Smooth muscle cell of the coronary artery (primary cell): ENCODE measurements around the gene RHOXF2B. TPM values are rescaled to one million over a fixed set of nuclear protein-coding genes. Genes with fewer than 3 reads are reported as not detected.

ENCODE experiments used
- total RNA-seq: library from RNA; depleted of rRNA; stranded (reverse); fragments of >200 nt; gene quantifications from 2 replicates; pipeline ENCODE4 v1.2.3, GENCODE V29; 2014; ENCODE audit warnings: low replicate concordance

The RHOXF2B gene
- total RNA-seq, result under 0.01 TPM in 1 of 2 replicates, not detected in the other

GRCh38 chrX:120077590-120077989, at the start of gene RHOXF2B:
TSS of gene RHOXF2B (minus strand) at chrX:120077690. CDS start at chrX:120077552, 138 bp downstream.

GRCh38 chrX:120115438-120115963, 38.0 kb upstream of the RHOXF2B start, which contains the start of gene RHOXF1:
TSS of gene RHOXF1 (minus strand) at chrX:120115913. CDS start at chrX:120115862, 51 bp downstream.

Other genes with a start within 250 kb of the RHOXF2B start
- 1.6 and 2.0 TPM in 2 replicates for gene UPF3B, start 224.7 kb downstream of the RHOXF2B start, total RNA-seq
- 18.6 and 19.0 TPM in 2 replicates for gene RNF113A, start 206.0 kb downstream of the RHOXF2B start, total RNA-seq
- 138 and 171 TPM in 2 replicates for gene NDUFA1, start 205.9 kb downstream of the RHOXF2B start, total RNA-seq
- not detected in 2 replicates for gene AKAP14, start 181.8 kb downstream of the RHOXF2B start, total RNA-seq
- gene NKAP, start 133.9 kb downstream of the RHOXF2B start, total RNA-seq, result 1.5 and 3.8 TPM in 2 replicates
- not detected in 2 replicates for gene RHOXF1, start 38.2 kb upstream of the RHOXF2B start, total RNA-seq
- not detected in 2 replicates for gene RHOXF2, start 80.9 kb upstream of the RHOXF2B start, total RNA-seq
- gene ZBTB33, start 173.1 kb upstream of the RHOXF2B start, total RNA-seq, result 6.1 and 9.5 TPM in 2 replicates
- not detected in 2 replicates for gene TMEM255A, start 233.8 kb upstream of the RHOXF2B start, total RNA-seq